SK-N-SH (cell line): ENCODE data around the gene CREB3L4. TPM values are rescaled to one million over a fixed set of nuclear protein-coding genes. Genes with fewer than 3 reads are reported as not detected.
A peak's percentile ranks its signal among the peaks of the same experiment; 100 is the strongest.

Experiments used
- CTCF ChIA-PET: fragments of 300-600, 350-600 bp; formaldehyde crosslinking; extraction: SDS; loops from one replicate; lab custom pipeline; 2021; lab: Yijun Ruan, JAX
- POLR2A ChIA-PET: fragments of 350-600 bp; sonication (Branson Sonifier 250); formaldehyde crosslinking; extraction: SDS; loops from one replicate; lab custom pipeline; 2020; ENCODE audit warnings: antibody characterized with exemption, inconsistent platforms; lab: Yijun Ruan, JAX
- DNase-seq: peaks from one replicate; pipeline ENCODE4 v3.0.0; 2012
- H2AFZ ChIP-seq: fragments of 200-600 bp; sonication (generic); 2 replicates; pipeline ENCODE4 v1.8.1; 2016; ENCODE audit warnings: antibody characterized with exemption, mild to moderate bottlenecking, low read depth
- H3F3A ChIP-seq: fragments of 200-600 bp; sonication (generic); replicated peaks from 2 replicates; pipeline ENCODE3; 2016; ENCODE audit warnings: antibody characterized with exemption, mild to moderate bottlenecking; ENCODE audit not compliant: insufficient read depth
- H3K27ac ChIP-seq, 2 experiments: fragments of 200-500 bp in 1 of 2; fragments of 200-600 bp in 1 of 2; sonication (Bioruptor generic) in 1 of 2; sonication (generic), shearing (Covaris generic) in 1 of 2; 2 replicates each; pipeline versions ENCODE4 v1.5.1 to v1.6.1; 2014 to 2016; ENCODE audit warnings: low read depth in 2 of 2, inconsistent platforms in 1 of 2, low read length in 1 of 2, mild to moderate bottlenecking in 1 of 2, mixed read lengths in 1 of 2
- H3K27me3 ChIP-seq: fragments of 200-600 bp; sonication (generic), shearing (Covaris generic); 2 replicates; pipeline ENCODE4 v1.6.1; 2016; ENCODE audit warnings: mixed run types; ENCODE audit not compliant: insufficient read depth
- H3K36me3 ChIP-seq, 2 experiments: fragments of 200-500 bp in 1 of 2; fragments of 200-600 bp in 1 of 2; sonication (Bioruptor generic) in 1 of 2; sonication (generic) in 1 of 2; replicated peaks in 1 of 2; 2 replicates each; pipeline versions ENCODE3 to v1.5.1; 2014 to 2016; ENCODE audit warnings: low read length in 1 of 2, mild to moderate bottlenecking in 1 of 2; ENCODE audit not compliant: insufficient read depth in 2 of 2, control insufficient read depth in 1 of 2
- H3K4me1 ChIP-seq, 2 experiments: fragments of 200-500 bp in 1 of 2; fragments of 200-600 bp in 1 of 2; sonication (Bioruptor generic) in 1 of 2; sonication (generic), shearing (Covaris generic) in 1 of 2; 2 replicates each; pipeline versions ENCODE4 v1.5.1 to v1.6.1; 2014 to 2016; ENCODE audit warnings: low read depth in 1 of 2, low read length in 1 of 2, mixed run types in 1 of 2; ENCODE audit not compliant: insufficient read depth in 2 of 2, control insufficient read depth in 1 of 2
- H3K4me2 ChIP-seq: fragments of 200-600 bp; sonication (generic), shearing (Covaris generic); 2 replicates; pipeline ENCODE4 v1.6.1; 2017; ENCODE audit warnings: mixed run types
- H3K4me3 ChIP-seq, 2 experiments: fragments of 200-500 bp in 1 of 2; fragments of 200-600 bp in 1 of 2; sonication (Bioruptor generic) in 1 of 2; sonication (generic), shearing (Covaris generic) in 1 of 2; 2 replicates each; pipeline versions ENCODE4 v1.5.1 to v1.8.1; 2014 to 2016; ENCODE audit warnings: low read depth in 2 of 2, inconsistent platforms in 1 of 2, low read length in 1 of 2, mild to moderate bottlenecking in 1 of 2, mixed read lengths in 1 of 2, moderate library complexity in 1 of 2
- H3K79me2 ChIP-seq: fragments of 200-600 bp; sonication (generic); 2 replicates; pipeline ENCODE4 v1.8.1; 2017; ENCODE audit warnings: mild to moderate bottlenecking; ENCODE audit not compliant: insufficient read depth
- H3K9ac ChIP-seq: fragments of 200-600 bp; sonication (generic); 2 replicates; pipeline ENCODE4 v1.6.1; 2017; ENCODE audit warnings: mixed run types
- H3K9me2 ChIP-seq: fragments of 200-600 bp; sonication (generic); 2 replicates; pipeline ENCODE4 v1.6.1; 2017; ENCODE audit warnings: mixed run types
- H3K9me3 ChIP-seq: fragments of 200-600 bp; sonication (generic); 2 replicates; pipeline ENCODE4 v1.6.1; 2017; ENCODE audit warnings: mixed run types, mild to moderate bottlenecking, moderate library complexity
- H4K20me1 ChIP-seq: fragments of 200-600 bp; sonication (generic); 2 replicates; pipeline ENCODE4 v1.6.1; 2017; ENCODE audit warnings: mild to moderate bottlenecking, mixed run types; ENCODE audit not compliant: insufficient read depth
- CHD2 ChIP-seq: fragments of 150-350 bp; IDR thresholded peaks from 2 replicates; pipeline ENCODE4 v1.6.1; 2018; ENCODE audit warnings: low read length; ENCODE audit not compliant: partially characterized antibody
- CTCF ChIP-seq: fragments of 200-600 bp; sonication (generic); IDR thresholded peaks from 2 replicates; pipeline ENCODE4 v1.6.1; 2017; ENCODE audit warnings: antibody characterized with exemption, mild to moderate bottlenecking, moderate library complexity
- ELF1 ChIP-seq: IDR thresholded peaks from 2 replicates; pipeline ENCODE4 v1.4.0; 2012
- EP300 ChIP-seq, 2 experiments: IDR thresholded peaks; 2 replicates each; pipeline versions ENCODE4 v1.4.0 to v1.6.1; 2012; ENCODE audit warnings: borderline replicate concordance in 1 of 2, low read depth in 1 of 2, low read length in 1 of 2
- EZH2phosphoT487 ChIP-seq: fragments of 200-600 bp; sonication (generic); IDR thresholded peaks from 2 replicates; pipeline ENCODE4 v1.6.1; 2017; ENCODE audit warnings: low read depth, mixed run types, mild to moderate bottlenecking, antibody characterized with exemption, moderate library complexity, borderline replicate concordance
- FOSL2 ChIP-seq: IDR thresholded peaks from 2 replicates; pipeline ENCODE4 v1.4.0; 2012; ENCODE audit warnings: low read depth, mild to moderate bottlenecking, moderate library complexity, borderline replicate concordance
- FOXJ3 ChIP-seq: sonication (generic); formaldehyde crosslinking; IDR thresholded peaks from 2 replicates; pipeline ENCODE4 v1.5.1; 2020; ENCODE audit warnings: mild to moderate bottlenecking, missing genetic modification reagents
- FOXM1 ChIP-seq: IDR thresholded peaks from 2 replicates; pipeline ENCODE4 v1.4.0; 2012; ENCODE audit warnings: low read depth, mild to moderate bottlenecking
- GABPA ChIP-seq: IDR thresholded peaks from 2 replicates; pipeline ENCODE4 v1.4.0; 2012; ENCODE audit warnings: low read depth, mild to moderate bottlenecking
- IRF3 ChIP-seq: fragments of 150-350 bp; IDR thresholded peaks from 2 replicates; pipeline ENCODE4 v1.6.1; 2016; ENCODE audit warnings: mild to moderate bottlenecking, low read depth, low read length
- JUND ChIP-seq: IDR thresholded peaks from 2 replicates; pipeline ENCODE4 v1.4.0; 2012
- MAX ChIP-seq: IDR thresholded peaks from 2 replicates; pipeline ENCODE4 v1.4.0; 2012; ENCODE audit warnings: low read depth
- MEF2A ChIP-seq: IDR thresholded peaks from 2 replicates; pipeline ENCODE4 v1.4.0; 2012; ENCODE audit warnings: low read depth, borderline replicate concordance
- MXI1 ChIP-seq: IDR thresholded peaks from 2 replicates; pipeline ENCODE4 v1.6.1; 2012; ENCODE audit warnings: mild to moderate bottlenecking, low read depth, low read length, improper control_type of control experiment
- NFIC ChIP-seq: IDR thresholded peaks from 2 replicates; pipeline ENCODE4 v1.4.0; 2012; ENCODE audit warnings: borderline replicate concordance
- NRF1 ChIP-seq: IDR thresholded peaks from 2 replicates; pipeline ENCODE4 v1.6.1; 2012; ENCODE audit warnings: low read depth, mild to moderate bottlenecking, low read length
- POLR2AphosphoS5 ChIP-seq: IDR thresholded peaks from 2 replicates; pipeline ENCODE4 v1.6.1; 2012; ENCODE audit warnings: low read depth, low read length
- RAD21 ChIP-seq: IDR thresholded peaks from 2 replicates; pipeline ENCODE4 v1.6.1; 2012; ENCODE audit warnings: mild to moderate bottlenecking, low read length
- RFX5 ChIP-seq: IDR thresholded peaks from 2 replicates; pipeline ENCODE4 v1.6.1; 2012; ENCODE audit warnings: mild to moderate bottlenecking, improper control_type of control experiment, low read length
- RXRA ChIP-seq: IDR thresholded peaks from 2 replicates; pipeline ENCODE4 v1.4.0; 2012; ENCODE audit warnings: low read depth, mild to moderate bottlenecking, borderline replicate concordance
- SIN3A ChIP-seq: IDR thresholded peaks from 2 replicates; pipeline ENCODE4 v1.6.1; 2012; ENCODE audit warnings: low read depth, mild to moderate bottlenecking, low read length, moderate library complexity, borderline replicate concordance
- SMC3 ChIP-seq: IDR thresholded peaks from 2 replicates; pipeline ENCODE4 v1.6.1; 2012; ENCODE audit warnings: low read depth, low read length, improper control_type of control experiment
- TAF1 ChIP-seq: IDR thresholded peaks from 2 replicates; pipeline ENCODE4 v1.6.1; 2012; ENCODE audit warnings: low read depth, mild to moderate bottlenecking, low read length, moderate library complexity, borderline replicate concordance
- TCF12 ChIP-seq: IDR thresholded peaks from 2 replicates; pipeline ENCODE4 v1.4.0; 2012
- USF1 ChIP-seq: IDR thresholded peaks from 2 replicates; pipeline ENCODE4 v1.4.0; 2012; ENCODE audit warnings: low read depth, borderline replicate concordance
- YY1 ChIP-seq: IDR thresholded peaks from 2 replicates; pipeline ENCODE4 v1.4.0; 2012; ENCODE audit warnings: low read depth, mild to moderate bottlenecking
- ZBTB33 ChIP-seq: IDR thresholded peaks from 2 replicates; pipeline ENCODE4 v1.4.0; 2012; ENCODE audit warnings: low read depth, borderline replicate concordance
- WGBS: methylation state at CpG from one replicate; pipeline ENCODE4 v1.1.6; 2017; ENCODE audit warnings: low lambda C conversion rate; 5-methylcytosine and 5-hydroxymethylcytosine counted together
- polyA plus RNA-seq, 3 experiments: library from polyadenylated mRNA; depleted of rRNA; stranded (reverse); fragments of >200 nt; gene quantifications; 2 replicates each; pipeline ENCODE4 v1.2.3, GENCODE V29; 2012

The CREB3L4 gene
- polyA plus RNA-seq (2012; rRNA removed): 12.8 and 16.6 TPM in 2 replicates
- 6.2 and 9.5 TPM in 2 replicates for polyA plus RNA-seq (2012; cell fraction: cytosol; rRNA removed)
- 41.2 and 42.8 TPM in 2 replicates for polyA plus RNA-seq (2012; cell fraction: nucleus; rRNA removed)

GRCh38 chr1:153967107-153967999, at the start of gene CREB3L4:
Gene CREB3L4, plus strand, starts transcription at chr1:153967902. Its CDS starts 624 bp downstream, at chr1:153968526.
- Histone ChIP-seq H3K27me3 (no peaks in the 10 kb centered on the region), H3F3A (peaks cover 14% of the 10 kb centered on the region), H3K4me2 (peak within 1 kb of the TSS; percentile 95), H3K27ac (peak within 1 kb of the TSS; percentile 77 to 87), H2AFZ (peak within 1 kb of the TSS; percentile 85), H3K9ac (peak within 1 kb of the TSS; percentile 74), H4K20me1 (no peaks in the 10 kb centered on the region), H3K9me3 (no peaks in the 10 kb centered on the region), H3K9me2 (no peaks in the 10 kb centered on the region), H3K36me3 (no peaks in the 10 kb centered on the region), H3K79me2 (peaks cover 35% of the 10 kb centered on the region), H3K4me3 (peak within 1 kb of the TSS; percentile 61 to 85), H3K4me1 (peaks cover 0 to 26% of the 10 kb centered on the region in 2 experiments; a peak in 2 of 4 replicates)
- POLR2A ChIA-PET: interaction anchor here (0.6 to 3.6 kb wide), 17 partner anchors 10 to 554 kb away, joined by 3 to 69 read pairs (median 5); partner anchors contain the start of genes CRTC2, DENND4B, JTB and RAB13
- CTCF ChIA-PET: interaction anchor here (0.6 to 7.0 kb wide), 19 partner anchors 9 to 1890 kb away, joined by 3 to 44 read pairs (median 4); partner anchors contain the start of genes CRTC2, DENND4B, GATAD2B and JTB
- WGBS: under 1% methylated on average over 35 of the region's 60 CpGs
- peak; percentile 87 for DNase-seq
- TF ChIP-seq NRF1: no peak
- TF ChIP-seq USF1: peak; percentile 94
- no peak for TF ChIP-seq EZH2phosphoT487
- peak; percentile 88 for TF ChIP-seq POLR2AphosphoS5
- no peak for TF ChIP-seq FOXM1
- TF ChIP-seq FOXJ3 (CRISPR knock-in tag): no peak; the same call in 1 of the 2 replicates
- TF ChIP-seq SMC3: no peak; the same call in 1 of the 2 replicates
- TF ChIP-seq CHD2: peak; percentile 67
- TF ChIP-seq RXRA: no peak
- TF ChIP-seq MEF2A: no peak
- TF ChIP-seq RFX5: peak; percentile 78; the same call in 1 of the 2 replicates
- TF ChIP-seq NFIC: no peak
- peak; percentile 77 for TF ChIP-seq TAF1
- peak; percentile 80 for TF ChIP-seq IRF3
- peak; percentile 68 for TF ChIP-seq ELF1
- TF ChIP-seq RAD21: peak; percentile 32; the same call in 1 of the 2 replicates
- TF ChIP-seq YY1: peak; percentile 75
- no peak for TF ChIP-seq JUND
- TF ChIP-seq MAX: peak; percentile 96
- TF ChIP-seq FOSL2: peak; percentile 18; the same call in 1 of the 2 replicates
- TF ChIP-seq ZBTB33: no peak
- peak; percentile 33; the same call in 1 of the 2 replicates for TF ChIP-seq TCF12
- TF ChIP-seq EP300 (IDR thresholded peaks at IDR 0.05; ENCODE audit: borderline replicate concordance in 1 of 2, low read depth in 1 of 2, low read length in 1 of 2): 0 out of 4 replicates have a peak, but pooled peaks of 1 of the 2 experiments have one; percentile 6
- TF ChIP-seq GABPA: peak; percentile 71
- TF ChIP-seq SIN3A: peak; percentile 97
- TF ChIP-seq CTCF: peak; percentile 49
- peak; percentile 98 for TF ChIP-seq MXI1
